ENCODE measurements around the gene SUFU.

DNA sequence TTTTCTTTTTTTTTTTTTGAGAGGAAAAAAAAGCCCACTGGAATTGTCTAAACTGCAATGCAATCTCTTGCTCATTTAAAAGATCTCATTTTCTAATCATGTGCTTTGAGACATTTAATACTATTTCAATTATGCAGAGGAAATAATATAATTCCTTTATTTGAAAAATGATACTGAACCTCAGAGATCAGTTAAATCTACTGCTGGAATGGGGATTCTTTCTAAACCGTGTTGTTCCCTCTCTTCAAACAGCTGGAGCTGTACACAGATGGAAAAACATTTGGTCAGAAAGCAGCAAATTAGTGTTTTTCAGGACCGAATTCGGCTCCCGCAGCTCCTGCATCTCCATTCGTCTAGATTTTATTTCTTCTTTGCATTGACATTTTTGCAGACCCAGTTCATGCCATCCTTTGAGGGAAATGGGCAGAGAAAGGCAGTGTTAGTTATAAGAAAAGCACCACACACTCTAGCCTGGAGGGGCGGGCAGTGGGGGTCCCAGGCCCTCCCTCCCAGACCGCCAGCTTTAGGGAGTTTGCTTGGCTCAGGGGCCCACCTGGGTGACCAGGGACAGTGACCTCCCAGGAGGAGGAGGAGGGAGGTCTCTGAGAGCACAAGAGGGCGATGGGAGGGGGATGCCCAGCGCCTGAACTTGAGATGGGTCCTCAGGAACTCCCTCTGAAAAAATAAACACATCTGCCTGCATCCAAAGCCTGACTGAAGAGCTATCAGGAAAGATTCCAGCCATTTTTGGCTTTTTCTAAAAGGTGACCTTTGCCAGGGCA is 173.0 kb downstream of the SUFU start:
- no peak for TF ChIP-seq POLR2A (IDR thresholded peaks at IDR 0.05)
- TF ChIP-seq, protein P1, sequence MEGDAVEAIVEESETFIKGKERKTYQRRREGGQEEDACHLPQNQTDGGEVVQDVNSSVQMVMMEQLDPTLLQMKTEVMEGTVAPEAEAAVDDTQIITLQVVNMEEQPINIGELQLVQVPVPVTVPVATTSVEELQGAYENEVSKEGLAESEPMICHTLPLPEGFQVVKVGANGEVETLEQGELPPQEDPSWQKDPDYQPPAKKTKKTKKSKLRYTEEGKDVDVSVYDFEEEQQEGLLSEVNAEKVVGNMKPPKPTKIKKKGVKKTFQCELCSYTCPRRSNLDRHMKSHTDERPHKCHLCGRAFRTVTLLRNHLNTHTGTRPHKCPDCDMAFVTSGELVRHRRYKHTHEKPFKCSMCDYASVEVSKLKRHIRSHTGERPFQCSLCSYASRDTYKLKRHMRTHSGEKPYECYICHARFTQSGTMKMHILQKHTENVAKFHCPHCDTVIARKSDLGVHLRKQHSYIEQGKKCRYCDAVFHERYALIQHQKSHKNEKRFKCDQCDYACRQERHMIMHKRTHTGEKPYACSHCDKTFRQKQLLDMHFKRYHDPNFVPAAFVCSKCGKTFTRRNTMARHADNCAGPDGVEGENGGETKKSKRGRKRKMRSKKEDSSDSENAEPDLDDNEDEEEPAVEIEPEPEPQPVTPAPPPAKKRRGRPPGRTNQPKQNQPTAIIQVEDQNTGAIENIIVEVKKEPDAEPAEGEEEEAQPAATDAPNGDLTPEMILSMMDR (IDR thresholded peaks at IDR 0.05), result no peak
